Colonic mucosa (tissue), 4 donors: ENCODE results near the gene CAVIN3. TPM values are rescaled to one million over a fixed set of nuclear protein-coding genes. Genes with fewer than 3 reads are reported as not detected.

Experiments
- DNase-seq: peaks from one replicate; pipeline ENCODE4 v3.0.0-alpha.2; 2020
- H3K27ac ChIP-seq: fragments of 200-600 bp; one replicate; pipeline ENCODE4 v1.8.0; 2021
- H3K27me3 ChIP-seq: fragments of 200-600 bp; one replicate; pipeline ENCODE4 v1.8.0; 2021
- H3K36me3 ChIP-seq: fragments of 200-600 bp; one replicate; pipeline ENCODE4 v1.8.0; 2021
- H3K4me1 ChIP-seq: fragments of 200-600 bp; one replicate; pipeline ENCODE4 v1.8.0; 2021; ENCODE audit warnings: mild to moderate bottlenecking
- H3K4me3 ChIP-seq: fragments of 200-600 bp; one replicate; pipeline ENCODE4 v1.8.0; 2021
- H3K9ac ChIP-seq, 2 donors: one replicate each; pipeline ENCODE4 v1.7.0; 2013; ENCODE audit warnings: control low read depth in 2 of 2, low read depth in 2 of 2, low read length in 2 of 2
- H3K9me3 ChIP-seq: fragments of 200-600 bp; one replicate; pipeline ENCODE4 v1.8.0; 2021
- intact Hi-C: fragments of 100-400 bp; cut with DNase I; formaldehyde crosslinking; loops from one replicate; pipeline ENCODE4 v1.14.1; 2022
- total RNA-seq, 2 donors: library from RNA; stranded (reverse); fragmentation: NEBNext Ultra II Directional in 1 of 2; extraction: Animal tissue kit (Norgen Biotek cat#: 25700) in 1 of 2; gene quantifications; one replicate each; pipeline ENCODE4 v1.2.1, GENCODE V29; 2021
- TF ChIP-seq, protein P1 (sequence below): fragments of 200-600 bp; IDR thresholded peaks from one replicate; pipeline ENCODE4 v1.8.0; 2022; ENCODE audit warnings: antibody characterized with exemption, mild to moderate bottlenecking
- donor health status: healthy.
- donor health status: DM: no; HTN: no; CAD: no.
- donor health status: DM: no; HTN: no; CAD: no.

Gene CAVIN3
- total RNA-seq, 2 donors from 2014 or later: 6.5 to 15.4 TPM

GRCh38 chr11:6318204-6318603, 2.1 kb downstream of the CAVIN3 start:
- no peaks in the 10 kb centered on the region for H3K36me3 ChIP-seq
- DNase-seq: no peak
- H3K9ac ChIP-seq: peak overlapping the region in 1 of 2 donors; percentile 16
- peak overlapping the region; percentile 97 for H3K27ac ChIP-seq
- H3K4me3 ChIP-seq: no peak overlapping the region
- H3K27me3 ChIP-seq: no peaks in the 10 kb centered on the region
- TF ChIP-seq, protein P1, sequence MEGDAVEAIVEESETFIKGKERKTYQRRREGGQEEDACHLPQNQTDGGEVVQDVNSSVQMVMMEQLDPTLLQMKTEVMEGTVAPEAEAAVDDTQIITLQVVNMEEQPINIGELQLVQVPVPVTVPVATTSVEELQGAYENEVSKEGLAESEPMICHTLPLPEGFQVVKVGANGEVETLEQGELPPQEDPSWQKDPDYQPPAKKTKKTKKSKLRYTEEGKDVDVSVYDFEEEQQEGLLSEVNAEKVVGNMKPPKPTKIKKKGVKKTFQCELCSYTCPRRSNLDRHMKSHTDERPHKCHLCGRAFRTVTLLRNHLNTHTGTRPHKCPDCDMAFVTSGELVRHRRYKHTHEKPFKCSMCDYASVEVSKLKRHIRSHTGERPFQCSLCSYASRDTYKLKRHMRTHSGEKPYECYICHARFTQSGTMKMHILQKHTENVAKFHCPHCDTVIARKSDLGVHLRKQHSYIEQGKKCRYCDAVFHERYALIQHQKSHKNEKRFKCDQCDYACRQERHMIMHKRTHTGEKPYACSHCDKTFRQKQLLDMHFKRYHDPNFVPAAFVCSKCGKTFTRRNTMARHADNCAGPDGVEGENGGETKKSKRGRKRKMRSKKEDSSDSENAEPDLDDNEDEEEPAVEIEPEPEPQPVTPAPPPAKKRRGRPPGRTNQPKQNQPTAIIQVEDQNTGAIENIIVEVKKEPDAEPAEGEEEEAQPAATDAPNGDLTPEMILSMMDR: no peak
- H3K4me1 ChIP-seq: no peaks in the 10 kb centered on the region
- H3K9me3 ChIP-seq: no peaks in the 10 kb centered on the region
- intact Hi-C loops: loop anchor here (5.0 kb wide), 1 partner anchor 296 kb away; no protein-coding TSS in a partner anchor

DNA sequence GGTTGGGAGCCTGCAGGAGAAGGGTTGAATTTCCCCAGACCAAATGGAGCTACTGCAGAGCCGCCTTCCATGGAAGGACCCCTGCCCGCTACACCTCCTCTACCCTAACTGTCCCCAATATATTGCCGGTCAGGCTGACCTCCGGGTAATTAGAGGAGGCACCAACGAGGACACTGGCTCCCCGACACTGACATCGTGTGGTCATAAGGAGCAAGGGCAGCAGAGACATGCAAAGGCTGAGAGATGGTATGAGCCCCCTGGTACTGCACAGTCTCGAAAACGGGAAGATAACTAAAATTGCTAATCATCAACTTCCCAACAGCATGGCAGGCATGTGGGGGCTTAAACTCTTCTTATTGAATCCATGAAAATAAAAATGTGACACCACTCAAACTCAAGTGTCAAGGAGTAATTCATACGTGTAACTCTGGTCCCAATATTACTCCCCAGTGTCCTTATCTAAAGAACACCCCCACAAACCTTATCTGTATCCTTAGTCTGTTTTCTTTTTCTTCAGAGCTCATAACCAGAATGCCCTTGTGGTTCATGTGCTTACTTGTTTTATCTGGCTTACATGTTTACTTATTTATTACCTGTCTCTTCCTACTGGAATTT, 4.4 kb downstream of the CAVIN3 start:
- DNase-seq: peak; percentile 53
- Histone ChIP-seq H3K27me3 (no peaks in the 10 kb centered on the region), H3K9ac (no peak overlapping the region), H3K27ac (no peak overlapping the region), H3K4me1 (no peaks in the 10 kb centered on the region), H3K36me3 (no peaks in the 10 kb centered on the region), H3K9me3 (no peaks in the 10 kb centered on the region), H3K4me3 (no peak overlapping the region)
- TF ChIP-seq, protein P1: peak; percentile 67
- intact Hi-C loops: loop anchor here (5.0 kb wide), 1 partner anchor 294 kb away; no protein-coding TSS in a partner anchor

DNA sequence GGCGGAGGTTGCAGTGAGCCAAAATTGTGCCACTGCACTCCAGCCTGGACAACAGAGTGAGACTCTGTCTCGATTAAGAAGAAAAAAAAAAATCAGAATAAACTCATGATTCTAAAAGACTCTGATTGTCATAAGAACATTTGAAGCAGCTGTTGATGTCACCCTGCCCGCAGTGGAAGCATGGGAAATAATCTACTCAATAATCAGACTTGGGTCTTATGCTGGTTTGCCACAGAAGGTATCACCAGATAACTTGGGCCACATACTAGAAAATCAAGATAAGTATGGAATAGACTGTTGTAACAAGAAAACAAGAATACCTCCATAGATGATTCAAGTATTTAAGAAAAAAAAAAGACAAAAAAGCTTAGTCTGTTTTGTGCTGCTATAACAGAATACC, 8.2 kb downstream of the CAVIN3 start:
- Histone ChIP-seq H3K4me3 (no peak overlapping the region), H3K27ac (no peak overlapping the region), H3K9ac (no peak overlapping the region), H3K27me3 (no peaks in the 10 kb centered on the region), H3K9me3 (no peaks in the 10 kb centered on the region), H3K36me3 (no peaks in the 10 kb centered on the region), H3K4me1 (no peaks in the 10 kb centered on the region)
- TF ChIP-seq, protein P1: no peak
- intact Hi-C loops: no loop called here
- DNase-seq: no peak

GRCh38 chr11:6307876-6308275, 12.4 kb downstream of the CAVIN3 start:
- no peaks in the 10 kb centered on the region for H3K27me3 ChIP-seq
- no peaks in the 10 kb centered on the region for H3K36me3 ChIP-seq
- DNase-seq: no peak
- intact Hi-C loops: no loop called here
- H3K4me1 ChIP-seq: no peaks in the 10 kb centered on the region
- H3K9ac ChIP-seq: no peak overlapping the region
- no peak overlapping the region for H3K4me3 ChIP-seq
- no peaks in the 10 kb centered on the region for H3K9me3 ChIP-seq
- no peak overlapping the region for H3K27ac ChIP-seq
- TF ChIP-seq, protein P1: no peak

GRCh38 chr11:6305297-6305696, 15.0 kb downstream of the CAVIN3 start:
- intact Hi-C loops: no loop called here
- Histone ChIP-seq H3K4me3 (no peak overlapping the region), H3K9ac (no peak overlapping the region), H3K9me3 (no peaks in the 10 kb centered on the region), H3K27me3 (no peaks in the 10 kb centered on the region), H3K27ac (no peak overlapping the region), H3K4me1 (no peaks in the 10 kb centered on the region), H3K36me3 (no peaks in the 10 kb centered on the region)
- TF ChIP-seq, protein P1: no peak
- no peak for DNase-seq
